LHCN-M2 (cell line): ENCODE measurements around the gene NT5DC2. TPM values are rescaled to one million over a fixed set of nuclear protein-coding genes. Genes with fewer than 3 reads are reported as not detected.

ENCODE experiments used
- DNase-seq: peaks from one replicate; pipeline ENCODE4 v3.0.0-alpha.2; 2012; ENCODE audit warnings: low read depth
- total RNA-seq: library from RNA; depleted of rRNA; stranded (reverse); fragments of >200 nt; gene quantifications from 2 replicates; pipeline ENCODE4 v1.2.3, GENCODE V29; 2014

NT5DC2 gene
- total RNA-seq, 1 experiment from 2014 or later, result 133 TPM

GRCh38 chr3:52490035-52490938 is 43.4 kb downstream of the NT5DC2 start:
- DNase-seq, result no peak

- no peak for DNase-seq
Observed at GRCh38 chr3:52489453-52489852, 44.2 kb downstream of the NT5DC2 start.

GRCh38 chr3:52488746-52489145 is 44.9 kb downstream of the NT5DC2 start:
- no peak for DNase-seq

- DNase-seq, result no peak
Observed at GRCh38 chr3:52487788-52488691, 45.6 kb downstream of the NT5DC2 start.

GRCh38 chr3:52487050-52487787 is 46.4 kb downstream of the NT5DC2 start:
- no peak for DNase-seq

- DNase-seq, result no peak
Observed at GRCh38 chr3:52484680-52485461, 48.8 kb downstream of the NT5DC2 start.

- no peak for DNase-seq
Observed at GRCh38 chr3:52483577-52484381, 49.9 kb downstream of the NT5DC2 start.

- no peak for DNase-seq
Observed at GRCh38 chr3:52483081-52483480, 50.6 kb downstream of the NT5DC2 start.

- DNase-seq, result peak; percentile 11
Observed at GRCh38 chr3:52481819-52482521, 51.7 kb downstream of the NT5DC2 start.

- DNase-seq, result no peak
Observed at GRCh38 chr3:52480768-52481715, 52.6 kb downstream of the NT5DC2 start.

GRCh38 chr3:52479877-52480575 is 53.6 kb downstream of the NT5DC2 start:
- no peak for DNase-seq

GRCh38 chr3:52479037-52479876 is 54.4 kb downstream of the NT5DC2 start:
- DNase-seq, result no peak

- DNase-seq, result no peak
Observed at GRCh38 chr3:52477796-52478095, 55.9 kb downstream of the NT5DC2 start.

- DNase-seq, result no peak
Observed at GRCh38 chr3:52477076-52477795, 56.4 kb downstream of the NT5DC2 start.
